IMR-90 (cell line): ENCODE data around the gene IL13. TPM values are rescaled to one million over a fixed set of nuclear protein-coding genes. Genes with fewer than 3 reads are reported as not detected.

ENCODE experiments used
- ATAC-seq: fragments of 200-7000 bp; cut with Tn5 transposase; 2 replicates; pipeline ENCODE4 v1.9.1; 2020; ENCODE audit warnings: low read depth, mild to moderate bottlenecking, moderate library complexity
- BruUV-seq: library from RNA; stranded (reverse); fragments of 400-500 nt; replicated peaks from 2 replicates; lab custom pipeline; 2021; lab: Mats Ljungman, UMichigan
- CTCF ChIA-PET: fragments of 300-600 bp; formaldehyde crosslinking; extraction: SDS; loops from one replicate; lab custom pipeline; 2021; ENCODE audit warnings: antibody characterized with exemption; lab: Yijun Ruan, JAX
- POLR2A ChIA-PET: fragments of 300-600 bp; sonication (Branson Sonifier 250); formaldehyde crosslinking; loops from one replicate; lab custom pipeline; 2022; ENCODE audit warnings: antibody characterized with exemption; ENCODE audit not compliant: unreplicated experiment; lab: Charles Lee
- DNase-seq: peaks from one replicate; pipeline ENCODE4 v3.0.0; 2013
- H2AFZ ChIP-seq: replicated peaks from 2 replicates; pipeline ENCODE3; 2013; ENCODE audit warnings: low read length, mild to moderate bottlenecking; ENCODE audit not compliant: poor library complexity
- H2AK5ac ChIP-seq: 2 replicates; pipeline ENCODE4 v1.6.1; 2013; ENCODE audit warnings: low read depth, low read length, inconsistent platforms
- H2AK9ac ChIP-seq: replicated peaks from 2 replicates; pipeline ENCODE3; 2013; ENCODE audit warnings: mild to moderate bottlenecking, low read depth, low read length, moderate library complexity; ENCODE audit not compliant: poor library complexity
- H2BK120ac ChIP-seq: 2 replicates; pipeline ENCODE4 v1.6.1; 2013; ENCODE audit warnings: low read depth, low read length, inconsistent platforms
- H2BK15ac ChIP-seq: 3 replicates; pipeline ENCODE4 v1.6.1; 2013; ENCODE audit warnings: low read depth, low read length, inconsistent platforms
- H2BK20ac ChIP-seq: 2 replicates; pipeline ENCODE4 v1.6.1; 2013; ENCODE audit warnings: low read depth, mild to moderate bottlenecking, inconsistent platforms, low read length, moderate library complexity
- H2BK5ac ChIP-seq: 2 replicates; pipeline ENCODE4 v1.6.1; 2013; ENCODE audit warnings: mild to moderate bottlenecking, low read depth, low read length, inconsistent platforms; ENCODE audit not compliant: poor library complexity, severe bottlenecking
- H3K14ac ChIP-seq: replicated peaks from 2 replicates; pipeline ENCODE4 v1.6.1; 2013; ENCODE audit warnings: low read depth, low read length, inconsistent platforms
- H3K18ac ChIP-seq: 2 replicates; pipeline ENCODE4 v1.6.1; 2013; ENCODE audit warnings: low read depth, low read length, control low read depth
- H3K23ac ChIP-seq: 2 replicates; pipeline ENCODE4 v1.6.1; 2013; ENCODE audit warnings: low read depth, low read length, inconsistent platforms
- H3K27ac ChIP-seq: 2 replicates; pipeline ENCODE4 v1.5.1; 2013; ENCODE audit warnings: mild to moderate bottlenecking, control low read depth, low read length; ENCODE audit not compliant: insufficient read depth
- H3K27me3 ChIP-seq: 2 replicates; pipeline ENCODE4 v1.6.1; 2013; ENCODE audit warnings: low read length; ENCODE audit not compliant: control insufficient read depth, insufficient read depth
- H3K36me3 ChIP-seq: 2 replicates; pipeline ENCODE4 v1.6.1; 2013; ENCODE audit warnings: low read length, mixed read lengths; ENCODE audit not compliant: control insufficient read depth, insufficient read depth
- H3K4ac ChIP-seq: 2 replicates; pipeline ENCODE4 v1.6.1; 2013; ENCODE audit warnings: low read depth, low read length, inconsistent platforms
- H3K4me1 ChIP-seq: 2 replicates; pipeline ENCODE4 v1.6.1; 2013; ENCODE audit warnings: low read length, mixed read lengths; ENCODE audit not compliant: control insufficient read depth, insufficient read depth
- H3K4me2 ChIP-seq: 2 replicates; pipeline ENCODE4 v1.6.1; 2013; ENCODE audit warnings: low read depth, mild to moderate bottlenecking, control low read depth, low read length, moderate library complexity
- H3K4me3 ChIP-seq: 2 replicates; pipeline ENCODE4 v1.5.1; 2013; ENCODE audit warnings: low read depth, mild to moderate bottlenecking, control low read depth, low read length, moderate library complexity; ENCODE audit not compliant: insufficient read depth
- H3K56ac ChIP-seq: 2 replicates; pipeline ENCODE4 v1.6.1; 2013; ENCODE audit warnings: low read length, inconsistent platforms; ENCODE audit not compliant: insufficient read depth; ENCODE audit errors: extremely low read depth
- H3K79me1 ChIP-seq, 2 experiments: 2 replicates each; pipeline ENCODE4 v1.6.1; 2013; ENCODE audit warnings: low read length in 2 of 2, inconsistent platforms in 1 of 2, low read depth in 1 of 2
- H3K9ac ChIP-seq: 2 replicates; pipeline ENCODE4 v1.6.1; 2013; ENCODE audit warnings: low read depth, low read length, control low read depth
- H3K9me1 ChIP-seq: 2 replicates; pipeline ENCODE4 v1.6.1; 2013; ENCODE audit warnings: low read length, inconsistent platforms; ENCODE audit not compliant: insufficient read depth
- H3K9me3 ChIP-seq: 2 replicates; pipeline ENCODE4 v1.6.1; 2013; ENCODE audit warnings: low read length; ENCODE audit not compliant: control insufficient read depth, insufficient read depth
- H4K20me1 ChIP-seq: 2 replicates; pipeline ENCODE4 v1.6.1; 2013; ENCODE audit warnings: low read length, inconsistent platforms; ENCODE audit not compliant: insufficient read depth
- H4K5ac ChIP-seq: 2 replicates; pipeline ENCODE4 v1.6.1; 2013; ENCODE audit warnings: mild to moderate bottlenecking, low read depth, low read length, control low read depth
- H4K8ac ChIP-seq, 2 experiments: 2 replicates each; pipeline ENCODE4 v1.6.1; 2013; ENCODE audit warnings: low read depth in 2 of 2, low read length in 2 of 2, control low read depth in 1 of 2, inconsistent platforms in 1 of 2
- H4K91ac ChIP-seq: 2 replicates; pipeline ENCODE4 v1.6.1; 2013; ENCODE audit warnings: low read depth, low read length, inconsistent platforms; ENCODE audit not compliant: insufficient read depth
- BHLHE40 ChIP-seq: fragments of 150-350 bp; IDR thresholded peaks from 2 replicates; pipeline ENCODE4 v1.6.1; 2016; ENCODE audit warnings: mild to moderate bottlenecking, low read depth, low read length
- CEBPB ChIP-seq: IDR thresholded peaks from 2 replicates; pipeline ENCODE4 v1.6.1; 2012; ENCODE audit warnings: low read depth, low read length, improper control_type of control experiment
- CHD1 ChIP-seq: IDR thresholded peaks from 2 replicates; pipeline ENCODE4 v1.6.1; 2012; ENCODE audit warnings: low read depth, low read length, improper control_type of control experiment
- FOS ChIP-seq: fragments of 150-350 bp; IDR thresholded peaks from 2 replicates; pipeline ENCODE4 v1.6.1; 2016; ENCODE audit warnings: low read depth, low read length
- MAFK ChIP-seq: IDR thresholded peaks from 2 replicates; pipeline ENCODE4 v1.6.1; 2012; ENCODE audit warnings: low read depth, low read length, improper control_type of control experiment
- MAZ ChIP-seq: IDR thresholded peaks from 2 replicates; pipeline ENCODE4 v1.6.1; 2012; ENCODE audit warnings: low read depth, mild to moderate bottlenecking, low read length, improper control_type of control experiment, moderate library complexity, borderline replicate concordance
- MXI1 ChIP-seq: IDR thresholded peaks from 2 replicates; pipeline ENCODE4 v1.6.1; 2012; ENCODE audit warnings: low read depth, mild to moderate bottlenecking, low read length, moderate library complexity, borderline replicate concordance
- NFE2L2 ChIP-seq: fragments of 150-350 bp; IDR thresholded peaks from 2 replicates; pipeline ENCODE4 v1.6.1; 2016; ENCODE audit warnings: low read depth, mild to moderate bottlenecking, low read length
- POLR2A ChIP-seq: IDR thresholded peaks from 2 replicates; pipeline ENCODE4 v1.6.1; 2012; ENCODE audit warnings: mild to moderate bottlenecking, low read depth, low read length
- RAD21 ChIP-seq: IDR thresholded peaks from 2 replicates; pipeline ENCODE4 v1.6.1; 2012; ENCODE audit warnings: low read length, improper control_type of control experiment
- RCOR1 ChIP-seq: IDR thresholded peaks from 2 replicates; pipeline ENCODE4 v1.6.1; 2012; ENCODE audit warnings: mild to moderate bottlenecking, low read length, improper control_type of control experiment; ENCODE audit not compliant: insufficient replicate concordance
- RFX5 ChIP-seq: IDR thresholded peaks from 2 replicates; pipeline ENCODE4 v1.8.0; 2012; ENCODE audit warnings: low read depth, mild to moderate bottlenecking, low read length, moderate library complexity
- SMC3 ChIP-seq: fragments of 150-350 bp; IDR thresholded peaks from 2 replicates; pipeline ENCODE4 v1.6.1; 2016; ENCODE audit warnings: low read depth, mild to moderate bottlenecking, antibody characterized with exemption, low read length, moderate library complexity
- WGBS, 2 experiments: methylation state at CpG; one replicate each; pipeline versions ENCODE4 v1.1.5 to v1.1.7; 2013; ENCODE audit warnings: missing lambda C conversion rate in 2 of 2; ENCODE audit not compliant: insufficient read length in 1 of 2; ENCODE audit errors: extremely low coverage in 2 of 2; 5-methylcytosine and 5-hydroxymethylcytosine counted together
- dilution Hi-C: fragments of 300-500 bp; cut with HindIII; formaldehyde crosslinking; loops from one replicate; pipeline ENCODE4 v1.14.3; 2018; ENCODE audit warnings: low sequenced_read_pairs; ENCODE audit not compliant: unreplicated experiment
- in situ Hi-C: fragments of 300-500 bp; cut with MboI; formaldehyde crosslinking; loops from 3 replicates; pipeline ENCODE4 v1.14.3; 2019; ENCODE audit warnings: low sequenced_read_pairs, inconsistent platforms, mixed read lengths
- intact Hi-C: fragments of 100-400 bp; cut with micrococcal nuclease; formaldehyde crosslinking; loops from 2 replicates; pipeline ENCODE4 v1.10.0; 2022
- polyA plus RNA-seq, 3 experiments: library from polyadenylated mRNA; depleted of rRNA; stranded (reverse); fragments of >200 nt; gene quantifications; 2 replicates each; pipeline ENCODE4 v1.2.3, GENCODE V29; 2012; ENCODE audit warnings: low replicate concordance in 1 of 3
- total RNA-seq: library from RNA; depleted of rRNA; stranded (reverse); fragments of >200 nt; gene quantifications from 2 replicates; pipeline ENCODE4 v1.2.3, GENCODE V29; 2012
- TF ChIP-seq, protein P1 (sequence below): fragments of 150-350 bp; IDR thresholded peaks from 2 replicates; pipeline ENCODE4 v1.6.1; 2017; ENCODE audit warnings: mild to moderate bottlenecking, antibody characterized with exemption, low read length, low read depth
- TF ChIP-seq, protein P2 (sequence below): fragments of 150-350 bp; IDR thresholded peaks from 2 replicates; pipeline ENCODE4 v1.6.1; 2016; ENCODE audit warnings: low read depth, mild to moderate bottlenecking, low read length, moderate library complexity, borderline replicate concordance
- TF ChIP-seq, protein P3 (sequence below): conservative IDR thresholded peaks from 2 replicates; pipeline ENCODE4 v1.5.1; 2012; ENCODE audit warnings: mild to moderate bottlenecking, low read depth, low read length, improper control_type of control experiment

IL13 gene
- total and polyA plus RNA-seq, 2 of the 4 experiments (the other 2 are of a cell fraction), result not detected

DNA sequence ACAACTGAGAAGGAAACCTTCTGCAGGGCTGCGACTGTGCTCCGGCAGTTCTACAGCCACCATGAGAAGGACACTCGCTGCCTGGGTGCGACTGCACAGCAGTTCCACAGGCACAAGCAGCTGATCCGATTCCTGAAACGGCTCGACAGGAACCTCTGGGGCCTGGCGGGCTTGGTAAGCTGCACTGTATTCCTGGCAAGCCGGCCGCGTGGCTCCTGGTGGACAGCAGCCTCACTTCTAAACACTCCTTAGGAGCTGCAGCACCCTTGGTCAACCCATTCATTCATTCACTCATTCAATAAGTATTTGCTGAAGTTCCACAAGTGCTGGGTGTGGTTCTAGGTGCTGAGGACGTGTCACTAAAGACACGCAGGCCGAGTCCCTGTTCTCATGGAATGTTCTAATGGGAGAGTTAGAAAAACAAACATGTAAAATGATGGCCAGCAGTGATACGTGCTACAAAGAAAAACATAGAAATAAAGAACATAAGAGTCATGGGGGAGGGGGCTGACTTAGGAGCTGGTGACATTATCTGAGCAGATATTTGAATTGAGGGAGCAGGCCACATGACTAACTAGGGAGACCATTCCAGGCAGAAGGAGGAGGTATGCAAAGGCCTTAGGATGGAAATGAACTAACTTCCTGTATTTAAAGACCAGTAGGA is 21.9 kb downstream of the IL13 start:
- no peak for ATAC-seq

More for the DNA sequence above, 21.9 kb downstream of the IL13 start:
- Histone ChIP-seq H3K56ac (no peak overlapping the region), H3K9me3 (no peaks in the 10 kb centered on the region), H4K91ac (no peak overlapping the region), H2BK15ac (no peak overlapping the region), H4K8ac (peak overlapping the region in 1 of 2 experiments; percentile 37; a peak in 1 of 4 replicates), H2BK5ac (no peak overlapping the region), H3K79me1 (no peaks in the 10 kb centered on the region), H3K18ac (no peak overlapping the region), H4K5ac (no peak overlapping the region), H3K9ac (no peak overlapping the region), H4K20me1 (no peaks in the 10 kb centered on the region), H3K9me1 (peaks cover 19% of the 10 kb centered on the region), H3K27ac (no peak overlapping the region), H3K4me2 (no peak overlapping the region), H3K36me3 (no peaks in the 10 kb centered on the region), H2BK120ac (no peak overlapping the region), H2AFZ (peak overlapping the region; percentile 6), H3K4me3 (no peak overlapping the region), H3K27me3 (no peaks in the 10 kb centered on the region), H2BK20ac (no peak overlapping the region), H2AK9ac (no peak overlapping the region), H3K14ac (peak overlapping the region; percentile 22; the same call in 1 of the 2 replicates), H3K4me1 (peaks cover 11% of the 10 kb centered on the region), H2AK5ac (no peak overlapping the region; the same call in 1 of the 2 replicates), H3K23ac (no peak overlapping the region), H3K4ac (0 out of 2 replicates have a peak overlapping the region, but pooled peaks have one; percentile 21)
- WGBS, 2 experiments, result 95% methylated on average over 6 of the region's 15 CpGs; no CpG with 5 or more reads in 1 of the 2 experiments
- TF ChIP-seq MAZ (no peak), CEBPB (no peak), POLR2A (no peak), RCOR1 (no peak), RFX5 (no peak), MXI1 (no peak), BHLHE40 (no peak), SMC3 (no peak), RAD21 (no peak), MAFK (no peak), FOS (no peak), NFE2L2 (no peak), CHD1 (no peak)
- TF ChIP-seq, protein P1, sequence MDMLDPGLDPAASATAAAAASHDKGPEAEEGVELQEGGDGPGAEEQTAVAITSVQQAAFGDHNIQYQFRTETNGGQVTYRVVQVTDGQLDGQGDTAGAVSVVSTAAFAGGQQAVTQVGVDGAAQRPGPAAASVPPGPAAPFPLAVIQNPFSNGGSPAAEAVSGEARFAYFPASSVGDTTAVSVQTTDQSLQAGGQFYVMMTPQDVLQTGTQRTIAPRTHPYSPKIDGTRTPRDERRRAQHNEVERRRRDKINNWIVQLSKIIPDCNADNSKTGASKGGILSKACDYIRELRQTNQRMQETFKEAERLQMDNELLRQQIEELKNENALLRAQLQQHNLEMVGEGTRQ, result no peak
- TF ChIP-seq, protein P2, sequence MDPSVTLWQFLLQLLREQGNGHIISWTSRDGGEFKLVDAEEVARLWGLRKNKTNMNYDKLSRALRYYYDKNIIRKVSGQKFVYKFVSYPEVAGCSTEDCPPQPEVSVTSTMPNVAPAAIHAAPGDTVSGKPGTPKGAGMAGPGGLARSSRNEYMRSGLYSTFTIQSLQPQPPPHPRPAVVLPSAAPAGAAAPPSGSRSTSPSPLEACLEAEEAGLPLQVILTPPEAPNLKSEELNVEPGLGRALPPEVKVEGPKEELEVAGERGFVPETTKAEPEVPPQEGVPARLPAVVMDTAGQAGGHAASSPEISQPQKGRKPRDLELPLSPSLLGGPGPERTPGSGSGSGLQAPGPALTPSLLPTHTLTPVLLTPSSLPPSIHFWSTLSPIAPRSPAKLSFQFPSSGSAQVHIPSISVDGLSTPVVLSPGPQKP, result no peak
- TF ChIP-seq, protein P3, sequence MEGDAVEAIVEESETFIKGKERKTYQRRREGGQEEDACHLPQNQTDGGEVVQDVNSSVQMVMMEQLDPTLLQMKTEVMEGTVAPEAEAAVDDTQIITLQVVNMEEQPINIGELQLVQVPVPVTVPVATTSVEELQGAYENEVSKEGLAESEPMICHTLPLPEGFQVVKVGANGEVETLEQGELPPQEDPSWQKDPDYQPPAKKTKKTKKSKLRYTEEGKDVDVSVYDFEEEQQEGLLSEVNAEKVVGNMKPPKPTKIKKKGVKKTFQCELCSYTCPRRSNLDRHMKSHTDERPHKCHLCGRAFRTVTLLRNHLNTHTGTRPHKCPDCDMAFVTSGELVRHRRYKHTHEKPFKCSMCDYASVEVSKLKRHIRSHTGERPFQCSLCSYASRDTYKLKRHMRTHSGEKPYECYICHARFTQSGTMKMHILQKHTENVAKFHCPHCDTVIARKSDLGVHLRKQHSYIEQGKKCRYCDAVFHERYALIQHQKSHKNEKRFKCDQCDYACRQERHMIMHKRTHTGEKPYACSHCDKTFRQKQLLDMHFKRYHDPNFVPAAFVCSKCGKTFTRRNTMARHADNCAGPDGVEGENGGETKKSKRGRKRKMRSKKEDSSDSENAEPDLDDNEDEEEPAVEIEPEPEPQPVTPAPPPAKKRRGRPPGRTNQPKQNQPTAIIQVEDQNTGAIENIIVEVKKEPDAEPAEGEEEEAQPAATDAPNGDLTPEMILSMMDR, result no peak
- DNase-seq, result no peak
- in situ Hi-C loops (no loop called here), dilution Hi-C loops (no loop called here), intact Hi-C loops (no loop called here)
- ChIA-PET CTCF (no interaction called here), POLR2A (no interaction called here)
- no TSS peak for BruUV-seq
